MCF 10A (cell line): ENCODE data around the gene AKAP1. TPM values are rescaled to one million over a fixed set of nuclear protein-coding genes. Genes with fewer than 3 reads are reported as not detected.

Experiments
- BruUV-seq: library from RNA; stranded (reverse); fragments of 400-500 nt; replicated peaks from 2 replicates; lab custom pipeline; 2021; lab: Mats Ljungman, UMichigan
- CTCF ChIA-PET: fragments of 300-600 bp; sonication (Branson Sonifier 250); formaldehyde crosslinking; extraction: SDS; loops from one replicate; lab custom pipeline; 2021; ENCODE audit warnings: antibody characterized with exemption, inconsistent platforms; lab: Yijun Ruan, JAX
- POLR2A ChIA-PET: fragments of 300-600, 350-650 bp; sonication (Branson Sonifier 250); formaldehyde crosslinking; extraction: SDS; loops from one replicate; lab custom pipeline; 2020; ENCODE audit warnings: antibody characterized with exemption, inconsistent platforms; lab: Yijun Ruan, JAX
- DNase-seq: peaks from one replicate; pipeline ENCODE4 v3.0.0-alpha.2; 2018; ENCODE audit not compliant: unreplicated experiment
- H3K27ac Mint-ChIP-seq: one replicate; pipeline ENCODE4 v1.8.0; 2022; ENCODE audit warnings: mild to moderate bottlenecking, low read depth, mixed read lengths; ENCODE audit not compliant: unreplicated experiment
- H3K27me3 Mint-ChIP-seq: one replicate; pipeline ENCODE4 v1.8.0; 2022; ENCODE audit warnings: mixed read lengths; ENCODE audit not compliant: insufficient read depth, unreplicated experiment
- H3K36me3 Mint-ChIP-seq: one replicate; pipeline ENCODE4 v1.8.0; 2022; ENCODE audit warnings: mild to moderate bottlenecking, moderate library complexity, mixed read lengths; ENCODE audit not compliant: insufficient read depth, unreplicated experiment
- H3K4me1 Mint-ChIP-seq: one replicate; pipeline ENCODE4 v1.8.0; 2022; ENCODE audit warnings: mixed read lengths; ENCODE audit not compliant: insufficient read depth, unreplicated experiment
- H3K4me3 Mint-ChIP-seq: one replicate; pipeline ENCODE4 v1.8.0; 2022; ENCODE audit warnings: mild to moderate bottlenecking, moderate library complexity, mixed read lengths; ENCODE audit not compliant: unreplicated experiment
- H3K9me3 Mint-ChIP-seq: one replicate; pipeline ENCODE4 v1.8.0; 2022; ENCODE audit warnings: mixed read lengths; ENCODE audit not compliant: unreplicated experiment
- intact Hi-C: fragments of 100-400 bp; cut with micrococcal nuclease; formaldehyde crosslinking; loops from 2 replicates; pipeline ENCODE4 v1.14.1; 2022
- total RNA-seq: library from RNA; stranded (reverse); gene quantifications from 2 replicates; pipeline ENCODE4 v1.2.3, GENCODE V29; 2022
- TF ChIP-seq, protein P1 (sequence below): fragments of 200-600 bp; IDR thresholded peaks from one replicate; pipeline ENCODE4 v1.8.0; 2022; ENCODE audit warnings: antibody characterized with exemption, mild to moderate bottlenecking; ENCODE audit not compliant: unreplicated experiment

Gene AKAP1
- total RNA-seq, 1 experiment from 2014 or later = 32.4 TPM

DNA sequence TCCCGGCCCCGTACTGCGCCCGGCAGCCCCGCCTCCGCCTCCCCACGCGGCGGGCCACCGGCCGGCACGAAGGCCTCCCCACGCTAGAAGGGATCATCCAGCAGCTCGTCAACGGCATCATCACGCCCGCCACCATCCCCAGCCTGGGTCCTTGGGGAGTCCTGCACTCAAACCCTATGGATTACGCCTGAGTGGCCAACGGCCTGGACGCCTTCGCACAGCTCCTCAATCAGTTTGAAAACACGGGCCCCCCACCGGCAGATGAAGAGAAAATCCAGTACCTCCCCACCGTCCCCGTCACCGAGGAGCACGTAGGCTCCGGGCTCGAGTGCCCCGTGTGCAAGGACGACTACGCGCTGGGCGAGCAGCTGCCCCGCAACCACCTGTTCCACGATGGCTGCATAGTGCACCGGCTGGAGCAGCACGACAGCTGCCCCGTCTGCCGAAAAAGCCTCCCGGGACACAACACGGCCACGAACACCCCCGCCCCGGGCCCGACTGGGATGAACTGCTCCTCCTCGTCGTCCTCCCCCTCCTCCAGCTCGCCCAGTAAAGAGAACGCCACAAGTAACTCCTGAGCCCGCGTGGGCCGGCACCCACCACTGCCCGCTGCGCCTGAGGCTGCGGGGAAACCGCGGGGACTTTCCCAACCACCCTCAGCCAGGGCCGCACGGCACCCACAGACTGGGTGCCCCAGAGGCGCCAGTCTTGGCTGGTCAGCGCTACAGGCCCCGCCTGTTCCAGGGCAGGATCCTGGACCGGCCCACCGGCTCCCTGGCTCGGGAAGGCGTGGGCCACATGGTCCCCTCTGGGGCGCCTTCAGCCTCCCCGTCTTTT lies 39.0 kb upstream of the AKAP1 start:
- BruUV-seq = no TSS peak
- H3K27me3 Mint-ChIP-seq = peaks cover 25% of the 10 kb centered on the region
- peaks cover 4% of the 10 kb centered on the region for H3K9me3 Mint-ChIP-seq
- H3K27ac Mint-ChIP-seq = no peak overlapping the region
- intact Hi-C loops = no loop called here
- POLR2A ChIA-PET = no interaction called here
- DNase-seq = no peak
- no peaks in the 10 kb centered on the region for H3K4me1 Mint-ChIP-seq
- no peak overlapping the region for H3K4me3 Mint-ChIP-seq
- CTCF ChIA-PET = no interaction called here
- H3K36me3 Mint-ChIP-seq = no peaks in the 10 kb centered on the region
- TF ChIP-seq, protein P1, sequence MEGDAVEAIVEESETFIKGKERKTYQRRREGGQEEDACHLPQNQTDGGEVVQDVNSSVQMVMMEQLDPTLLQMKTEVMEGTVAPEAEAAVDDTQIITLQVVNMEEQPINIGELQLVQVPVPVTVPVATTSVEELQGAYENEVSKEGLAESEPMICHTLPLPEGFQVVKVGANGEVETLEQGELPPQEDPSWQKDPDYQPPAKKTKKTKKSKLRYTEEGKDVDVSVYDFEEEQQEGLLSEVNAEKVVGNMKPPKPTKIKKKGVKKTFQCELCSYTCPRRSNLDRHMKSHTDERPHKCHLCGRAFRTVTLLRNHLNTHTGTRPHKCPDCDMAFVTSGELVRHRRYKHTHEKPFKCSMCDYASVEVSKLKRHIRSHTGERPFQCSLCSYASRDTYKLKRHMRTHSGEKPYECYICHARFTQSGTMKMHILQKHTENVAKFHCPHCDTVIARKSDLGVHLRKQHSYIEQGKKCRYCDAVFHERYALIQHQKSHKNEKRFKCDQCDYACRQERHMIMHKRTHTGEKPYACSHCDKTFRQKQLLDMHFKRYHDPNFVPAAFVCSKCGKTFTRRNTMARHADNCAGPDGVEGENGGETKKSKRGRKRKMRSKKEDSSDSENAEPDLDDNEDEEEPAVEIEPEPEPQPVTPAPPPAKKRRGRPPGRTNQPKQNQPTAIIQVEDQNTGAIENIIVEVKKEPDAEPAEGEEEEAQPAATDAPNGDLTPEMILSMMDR = no peak

DNA sequence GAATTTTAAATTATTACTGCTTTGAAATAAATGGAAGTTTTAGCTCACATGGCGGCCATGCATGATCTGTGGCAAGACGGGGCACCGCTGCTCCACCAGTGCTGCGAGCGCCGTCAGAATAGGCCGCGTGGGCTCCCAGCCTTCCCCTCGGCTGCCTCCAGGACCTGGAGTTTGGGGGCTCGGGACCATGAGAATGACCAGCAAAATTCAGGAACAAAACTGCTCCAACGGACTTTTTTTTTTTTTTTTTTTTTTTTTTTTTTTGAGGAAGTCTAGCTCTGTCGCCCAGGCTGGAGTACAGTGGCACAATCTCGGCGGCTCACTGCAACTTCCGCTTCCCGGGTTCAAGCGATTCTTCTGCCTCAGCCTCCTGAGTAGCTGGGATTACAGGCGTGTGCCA lies 38.3 kb upstream of the AKAP1 start:
- peaks cover 19% of the 10 kb centered on the region for H3K27me3 Mint-ChIP-seq
- POLR2A ChIA-PET = no interaction called here
- CTCF ChIA-PET = no interaction called here
- peaks cover 4% of the 10 kb centered on the region for H3K9me3 Mint-ChIP-seq
- no peaks in the 10 kb centered on the region for H3K36me3 Mint-ChIP-seq
- peaks cover 6% of the 10 kb centered on the region for H3K4me1 Mint-ChIP-seq
- intact Hi-C loops = no loop called here
- DNase-seq = no peak
- no TSS peak for BruUV-seq
- TF ChIP-seq, protein P1 = no peak
- H3K27ac Mint-ChIP-seq = no peak overlapping the region
- H3K4me3 Mint-ChIP-seq = no peak overlapping the region

DNA sequence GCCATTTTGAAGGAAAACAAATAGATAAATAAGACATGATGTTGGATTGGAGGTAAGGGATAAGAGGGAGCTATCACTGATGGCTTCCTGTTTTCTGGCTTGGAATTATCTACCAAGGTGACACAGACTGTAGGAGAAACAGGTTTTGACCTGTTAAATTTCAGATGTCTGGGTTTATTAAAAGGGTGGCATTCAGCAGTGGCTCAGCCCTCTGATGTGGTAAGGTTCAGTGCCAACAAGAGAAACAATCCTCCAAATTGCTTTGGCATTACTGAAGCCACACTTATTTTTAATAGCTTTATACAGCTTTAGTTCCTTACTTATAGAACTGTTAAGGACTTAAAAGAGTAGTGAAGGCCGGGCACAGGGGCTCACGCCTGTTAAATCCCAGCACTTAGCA lies 37.0 kb upstream of the AKAP1 start:
- Mint-ChIP-seq H3K27me3 (peaks cover 6% of the 10 kb centered on the region), H3K27ac (no peak overlapping the region)
- CTCF ChIA-PET = interaction anchor here (0.5 to 1.5 kb wide), 4 partner anchors 11 to 547 kb away, joined by 3 read pairs; no protein-coding TSS in a partner anchor

DNA sequence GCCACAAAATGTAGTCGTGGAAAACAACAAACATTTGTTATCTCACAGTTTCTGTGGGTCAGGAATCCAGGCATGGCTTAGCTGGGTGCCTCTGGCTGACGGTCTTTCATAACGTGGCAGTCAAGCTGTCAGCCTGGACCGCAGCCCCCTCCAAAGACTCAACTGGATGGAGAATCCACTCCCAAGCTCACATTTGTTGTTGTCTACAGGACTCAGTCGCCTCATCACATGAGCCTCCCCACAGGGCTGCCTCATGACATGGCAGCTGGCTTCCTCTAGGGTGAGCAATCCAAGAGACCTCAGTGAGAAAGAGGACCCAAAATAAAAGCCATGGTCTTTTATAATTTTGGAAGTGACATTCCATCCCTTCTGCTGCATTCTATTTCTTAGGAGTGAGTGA lies 34.7 kb upstream of the AKAP1 start:
- no peak for DNase-seq
- intact Hi-C loops = no loop called here
- Mint-ChIP-seq H3K36me3 (no peaks in the 10 kb centered on the region), H3K4me3 (no peak overlapping the region), H3K27me3 (no peaks in the 10 kb centered on the region), H3K27ac (no peak overlapping the region), H3K4me1 (peaks cover 13% of the 10 kb centered on the region), H3K9me3 (no peaks in the 10 kb centered on the region)
- BruUV-seq = no TSS peak
- TF ChIP-seq, protein P1 = no peak
- ChIA-PET CTCF (interaction anchor here (1.1 to 1.4 kb wide), 2 partner anchors 10 to 14 kb away, joined by 4 to 5 read pairs; no protein-coding TSS in a partner anchor), POLR2A (interaction anchor here (2.5 kb wide), 1 partner anchor 14 kb away, joined by 6 read pairs; no protein-coding TSS in a partner anchor)

More for the DNA sequence above, 37.0 kb upstream of the AKAP1 start:
- POLR2A ChIA-PET = interaction anchor here (0.6 to 2.5 kb wide), 4 partner anchors 12 to 20 kb away, joined by 3 to 6 read pairs (median 4); no protein-coding TSS in a partner anchor
- Mint-ChIP-seq H3K4me3 (no peak overlapping the region), H3K9me3 (no peaks in the 10 kb centered on the region), H3K36me3 (no peaks in the 10 kb centered on the region), H3K4me1 (peaks cover 6% of the 10 kb centered on the region)
- intact Hi-C loops = no loop called here
- BruUV-seq = no TSS peak
- no peak for DNase-seq
- TF ChIP-seq, protein P1 = no peak
